B cell (primary cell): ENCODE data around the gene OGDH. TPM values are rescaled to one million over a fixed set of nuclear protein-coding genes. Genes with fewer than 3 reads are reported as not detected.

Experiments used
- ATAC-seq: fragments of 200-7000 bp; cut with Tn5 transposase; one replicate; pipeline ENCODE4 v1.10.0; 2021; ENCODE audit warnings: low read depth, mild to moderate bottlenecking, moderate number of reproducible peaks, moderate library complexity
- CTCF ChIA-PET: fragments of 350-600 bp; sonication (Branson Sonifier 250); formaldehyde crosslinking; loops from one replicate; lab custom pipeline; 2021; ENCODE audit warnings: antibody characterized with exemption, inconsistent platforms; lab: Charles Lee
- POLR2A ChIA-PET: fragments of 350-600 bp; sonication (Branson Sonifier 250); formaldehyde crosslinking; loops from one replicate; lab custom pipeline; 2021; ENCODE audit warnings: antibody characterized with exemption; lab: Charles Lee
- DNase-seq: peaks from one replicate; pipeline ENCODE4 v3.0.0; 2013
- H2AFZ ChIP-seq: 2 replicates; pipeline ENCODE4 v1.6.1; 2012; ENCODE audit warnings: mild to moderate bottlenecking, low read depth, low read length; ENCODE audit not compliant: insufficient read depth, poor library complexity, severe bottlenecking
- H3K27ac ChIP-seq, 2 donors: 1 replicate in 1 of 2; 2 replicates in 1 of 2; pipeline ENCODE4 v1.5.1; 2012 to 2013; ENCODE audit warnings: low read length in 2 of 2, mild to moderate bottlenecking in 2 of 2, moderate library complexity in 1 of 2
- H3K27me3 ChIP-seq, 4 experiments: fragments of 200-600 bp in 1 of 4; sonication (generic) in 1 of 4; replicated peaks in 1 of 4; 1 replicate in 2 of 4; 2 replicates in 2 of 4; pipeline versions ENCODE4 v1.6.1 to v1.7.0; 2013 to 2016; ENCODE audit warnings: low read length in 3 of 4, mild to moderate bottlenecking in 2 of 4, mixed read lengths in 1 of 4, moderate library complexity in 1 of 4; ENCODE audit not compliant: insufficient read depth in 4 of 4, control insufficient read depth in 3 of 4; ENCODE audit errors: control extremely low read depth in 1 of 4
- H3K36me3 ChIP-seq, 2 experiments: replicated peaks in 1 of 2; 1 replicate in 1 of 2; 2 replicates in 1 of 2; pipeline versions ENCODE4 v1.6.1 to v1.7.1; 2013; ENCODE audit warnings: low read length in 1 of 2; ENCODE audit not compliant: insufficient read depth in 2 of 2, control insufficient read depth in 1 of 2; ENCODE audit errors: control extremely low read depth in 1 of 2, extremely low read depth in 1 of 2
- H3K4me1 ChIP-seq, 2 donors: fragments of 200-600 bp in 1 of 2; sonication (generic) in 1 of 2; 1 replicate in 1 of 2; 2 replicates in 1 of 2; pipeline versions ENCODE4 v1.5.1 to v1.6.1; 2013 to 2017; ENCODE audit warnings: low read length in 2 of 2; ENCODE audit not compliant: control insufficient read depth in 2 of 2, insufficient read depth in 2 of 2
- H3K4me2 ChIP-seq: replicated peaks from 2 replicates; pipeline ENCODE3; 2012; ENCODE audit warnings: mild to moderate bottlenecking, low read depth, low read length; ENCODE audit not compliant: poor library complexity, severe bottlenecking
- H3K4me3 ChIP-seq, 5 experiments: fragments of 200-600 bp in 1 of 5; sonication (generic) in 1 of 5; 1 replicate in 3 of 5; 2 replicates in 2 of 5; pipeline versions ENCODE4 v1.5.1 to v1.7.0; 2011 to 2016; ENCODE audit warnings: low read length in 4 of 5, mild to moderate bottlenecking in 4 of 5, low read depth in 2 of 5, control low read depth in 1 of 5, moderate library complexity in 1 of 5; ENCODE audit not compliant: insufficient read depth in 1 of 5; ENCODE audit errors: control extremely low read depth in 1 of 5, extremely low read depth in 1 of 5
- H3K79me2 ChIP-seq: fragments of 200-600 bp; sonication (generic); one replicate; pipeline ENCODE4 v1.6.0; 2016; ENCODE audit warnings: low read length; ENCODE audit not compliant: control insufficient read depth, insufficient read depth
- H3K9ac ChIP-seq: fragments of 200-600 bp; sonication (generic); 2 replicates; pipeline ENCODE4 v1.6.1; 2017; ENCODE audit warnings: mild to moderate bottlenecking, low read length, moderate library complexity
- H3K9me3 ChIP-seq, 3 donors: one replicate each; pipeline versions ENCODE4 v1.6.1 to v1.7.1; 2013; ENCODE audit warnings: low read length in 2 of 3; ENCODE audit not compliant: control insufficient read depth in 2 of 3, insufficient read depth in 1 of 3; ENCODE audit errors: control extremely low read depth in 1 of 3
- H4K20me1 ChIP-seq: 2 replicates; pipeline ENCODE4 v1.6.0; 2012; ENCODE audit warnings: mild to moderate bottlenecking, low read length; ENCODE audit not compliant: insufficient read depth, control insufficient read depth, poor library complexity, severe bottlenecking
- H3K27ac Mint-ChIP-seq: one replicate; pipeline ENCODE4 v1.8.0; 2021; ENCODE audit warnings: mixed read lengths
- H3K27me3 Mint-ChIP-seq: one replicate; pipeline ENCODE4 v1.8.0; 2021; ENCODE audit warnings: mixed read lengths
- H3K4me1 Mint-ChIP-seq: one replicate; pipeline ENCODE4 v1.8.0; 2021; ENCODE audit warnings: mixed read lengths
- H3K4me3 Mint-ChIP-seq: one replicate; pipeline ENCODE4 v1.8.0; 2021; ENCODE audit warnings: mixed read lengths
- H3K9me3 Mint-ChIP-seq: one replicate; pipeline ENCODE4 v1.8.0; 2022; ENCODE audit warnings: mixed read lengths; ENCODE audit not compliant: insufficient read depth
- EZH2 ChIP-seq: IDR thresholded peaks from 2 replicates; pipeline ENCODE4 v1.6.1; 2012; ENCODE audit warnings: borderline replicate concordance, low read depth, mild to moderate bottlenecking, moderate library complexity, low read length; ENCODE audit not compliant: insufficient read depth, poor library complexity, severe bottlenecking
- WGBS: methylation state at CpG from one replicate; pipeline ENCODE4 v1.1.5; 2013; ENCODE audit warnings: missing lambda C conversion rate; ENCODE audit not compliant: insufficient coverage; 5-methylcytosine and 5-hydroxymethylcytosine counted together
- intact Hi-C: fragments of 100-400 bp; cut with micrococcal nuclease; formaldehyde crosslinking; loops from one replicate; pipeline ENCODE4 v1.10.0; 2022
- polyA plus RNA-seq: library from polyadenylated mRNA; depleted of rRNA; stranded (reverse); fragments of >200 nt; gene quantifications from 2 replicates; pipeline ENCODE4 v1.2.3, GENCODE V29; 2012
- total RNA-seq, 2 donors: library from RNA; stranded (reverse); fragments of 120-200 nt in 1 of 2; gene quantifications; 1 replicate in 1 of 2; 2 replicates in 1 of 2; pipeline versions ENCODE4 v1.2.3 to v1.2.4, GENCODE V29; 2013 to 2022
- TF ChIP-seq, protein P1 (sequence below): fragments of 200-600 bp; IDR thresholded peaks from one replicate; pipeline ENCODE4 v1.8.0; 2022; ENCODE audit warnings: antibody characterized with exemption, mild to moderate bottlenecking

Gene OGDH
- total and polyA plus RNA-seq, 2 donors (not counting 1 experiment from before 2014, with no cell fraction given): 42.6 to 80.2 TPM

DNA sequence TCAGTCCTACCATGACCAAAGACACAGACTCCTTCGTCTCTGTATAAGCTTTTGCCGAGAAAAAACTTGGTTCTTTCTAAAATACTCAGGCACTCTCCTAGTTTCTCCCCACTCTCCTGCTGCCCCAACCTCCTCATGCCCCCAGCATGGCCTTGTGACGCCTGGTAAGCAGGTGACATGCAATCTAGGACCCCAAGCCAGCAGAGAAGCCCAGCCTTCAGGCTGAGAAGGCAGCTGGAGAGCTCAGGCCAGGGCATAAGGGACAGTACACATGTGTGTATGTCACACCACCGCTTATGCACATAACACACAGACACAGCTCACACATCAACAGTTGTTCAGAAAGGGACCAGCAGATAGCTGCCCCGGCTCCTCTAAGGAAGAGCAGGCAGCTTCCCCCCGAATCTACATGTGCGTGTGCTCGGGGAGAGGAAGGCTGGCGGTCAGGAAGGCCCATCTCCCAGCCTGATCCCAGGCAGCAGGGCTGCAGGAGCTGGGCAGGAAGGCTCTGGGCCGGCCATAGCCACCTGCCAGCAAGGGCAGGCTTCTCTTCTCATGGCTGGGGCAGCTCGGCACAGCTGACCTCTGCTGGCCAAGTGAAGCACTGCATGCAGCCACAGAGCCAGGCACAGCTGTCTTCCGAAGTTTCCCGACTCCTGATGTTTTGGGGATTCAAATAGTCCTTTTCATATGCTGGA is 41.2 kb upstream of the OGDH start:
- no peak overlapping the region for H3K27ac ChIP-seq
- H3K9me3 ChIP-seq: no peaks in the 10 kb centered on the region
- no peak overlapping the region for H3K9ac ChIP-seq
- Mint-ChIP-seq H3K4me1 (no peaks in the 10 kb centered on the region), H3K4me3 (no peak overlapping the region), H3K9me3 (no peaks in the 10 kb centered on the region), H3K27me3 (no peaks in the 10 kb centered on the region), H3K27ac (no peak overlapping the region)
- no peaks in the 10 kb centered on the region for H3K27me3 ChIP-seq
- TF ChIP-seq, protein P1, sequence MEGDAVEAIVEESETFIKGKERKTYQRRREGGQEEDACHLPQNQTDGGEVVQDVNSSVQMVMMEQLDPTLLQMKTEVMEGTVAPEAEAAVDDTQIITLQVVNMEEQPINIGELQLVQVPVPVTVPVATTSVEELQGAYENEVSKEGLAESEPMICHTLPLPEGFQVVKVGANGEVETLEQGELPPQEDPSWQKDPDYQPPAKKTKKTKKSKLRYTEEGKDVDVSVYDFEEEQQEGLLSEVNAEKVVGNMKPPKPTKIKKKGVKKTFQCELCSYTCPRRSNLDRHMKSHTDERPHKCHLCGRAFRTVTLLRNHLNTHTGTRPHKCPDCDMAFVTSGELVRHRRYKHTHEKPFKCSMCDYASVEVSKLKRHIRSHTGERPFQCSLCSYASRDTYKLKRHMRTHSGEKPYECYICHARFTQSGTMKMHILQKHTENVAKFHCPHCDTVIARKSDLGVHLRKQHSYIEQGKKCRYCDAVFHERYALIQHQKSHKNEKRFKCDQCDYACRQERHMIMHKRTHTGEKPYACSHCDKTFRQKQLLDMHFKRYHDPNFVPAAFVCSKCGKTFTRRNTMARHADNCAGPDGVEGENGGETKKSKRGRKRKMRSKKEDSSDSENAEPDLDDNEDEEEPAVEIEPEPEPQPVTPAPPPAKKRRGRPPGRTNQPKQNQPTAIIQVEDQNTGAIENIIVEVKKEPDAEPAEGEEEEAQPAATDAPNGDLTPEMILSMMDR: peak; percentile 98
- no peak for TF ChIP-seq EZH2
- H3K4me3 ChIP-seq: no peak overlapping the region
- no peak overlapping the region for H2AFZ ChIP-seq
- 70% methylated on average over 13 of the region's 13 CpGs for WGBS
- ATAC-seq (peak; percentile 98), DNase-seq (peak; percentile 73)
- intact Hi-C loops: loop anchor here (1.0 to 2.0 kb wide), 2 partner anchors 74 to 324 kb away; partner anchors contain the start of gene NUDCD3
- no peaks in the 10 kb centered on the region for H3K4me1 ChIP-seq
- no peak overlapping the region for H3K4me2 ChIP-seq
- H3K36me3 ChIP-seq: peaks cover 6 to 61% of the 10 kb centered on the region in 2 experiments
- peaks cover 4% of the 10 kb centered on the region for H3K79me2 ChIP-seq
- CTCF ChIA-PET: interaction anchor here (0.7 to 4.6 kb wide), 32 partner anchors 9 to 571 kb away, joined by 3 to 42 read pairs (median 4); partner anchors contain the start of genes DDX56, H2AZ2, NUDCD3 and OGDH
- POLR2A ChIA-PET: interaction anchor here (0.6 to 1.5 kb wide), 2 partner anchors 8 to 68 kb away, joined by 4 to 7 read pairs; partner anchors contain the start of gene DDX56
- peaks cover 24% of the 10 kb centered on the region for H4K20me1 ChIP-seq
